Activated effector memory CD4-positive, alpha-beta T cell treated with Interleukin-2 at 50 U/mL for 16 hours (primary cell): ENCODE results near the gene DYNLL1.
"Not testable (repeated sequence)": the region's sequence is repeated elsewhere in the genome, so short reads cannot be mapped to it uniquely, and the experiment has no call there.

ENCODE experiments used
- DNase-seq: peaks from one replicate; pipeline ENCODE4 v3.0.0-alpha.2; 2020

The DYNLL1 gene

GRCh38 chr12:120495731-120496412 lies at the start of gene DYNLL1:
TSS of gene DYNLL1 (plus strand) at chr12:120496113. CDS start at chr12:120496422, 309 bp downstream.
- DNase-seq = peak; percentile 96

- DNase-seq = not testable (repeated sequence)
Measured at GRCh38 chr12:120446844-120447178, 49.1 kb upstream of the DYNLL1 start.

DNA sequence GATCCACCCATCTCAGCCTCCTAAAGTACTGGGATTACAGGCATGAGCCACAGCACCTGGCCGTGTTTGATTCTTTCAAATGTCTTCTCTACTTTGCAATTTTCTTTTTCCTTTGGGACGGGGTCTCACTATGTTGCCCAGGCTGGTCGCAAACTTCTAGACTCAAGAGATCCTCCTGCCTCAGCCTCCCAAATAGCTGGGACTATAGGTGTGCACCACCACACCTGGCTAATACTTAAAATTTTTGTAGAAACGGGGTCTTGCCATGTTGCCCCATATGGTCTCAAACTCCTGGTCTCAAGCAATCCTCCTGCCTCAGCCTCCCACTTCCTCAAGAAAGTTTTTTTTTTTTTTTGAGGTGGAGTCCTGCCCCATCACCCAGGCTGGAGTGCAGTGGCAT lies 47.9 kb upstream of the DYNLL1 start:
- no peak for DNase-seq

DNA sequence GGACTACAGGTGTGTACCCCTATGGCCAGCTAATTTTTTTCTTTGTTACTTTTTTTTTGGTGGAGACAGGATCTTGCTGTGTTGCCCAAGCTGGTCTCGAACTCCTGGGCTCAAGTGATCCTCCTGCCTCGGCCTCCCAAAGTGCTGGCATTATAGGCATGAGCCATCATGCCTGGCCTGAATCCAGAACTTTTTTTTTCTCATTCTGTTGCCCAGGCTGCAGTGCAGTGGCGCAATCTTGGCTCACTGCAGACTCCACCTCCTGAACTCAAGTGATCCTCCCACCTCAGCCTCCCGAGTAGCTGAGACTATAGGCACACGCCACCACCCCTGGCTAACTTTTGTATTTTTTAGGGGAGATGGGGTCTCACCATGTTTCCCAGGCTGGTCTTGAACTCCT lies 43.4 kb upstream of the DYNLL1 start:
- not testable (repeated sequence) for DNase-seq

- no peak for DNase-seq
Measured at GRCh38 chr12:120453060-120453750, 42.7 kb upstream of the DYNLL1 start.

DNA sequence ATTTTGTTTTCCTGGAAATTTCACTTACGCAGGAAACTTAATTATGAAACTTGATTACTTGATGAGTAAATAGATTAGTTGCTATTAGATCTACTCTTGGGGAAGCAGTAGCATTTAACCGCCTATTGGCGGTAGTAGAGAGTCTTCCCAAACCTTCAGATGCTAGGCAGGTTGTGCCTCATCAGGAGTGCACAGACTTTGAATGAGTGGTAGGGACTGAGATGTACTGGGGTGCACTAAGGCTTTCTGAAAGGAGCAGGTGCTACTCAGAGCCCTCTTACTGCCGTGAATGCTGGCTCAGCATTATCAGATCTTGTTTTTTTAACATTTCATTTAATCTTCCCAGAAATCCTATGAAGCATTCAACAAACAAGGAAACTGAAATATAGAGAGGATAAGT lies 41.9 kb upstream of the DYNLL1 start:
- no peak for DNase-seq

GRCh38 chr12:120455302-120455701 lies 40.6 kb upstream of the DYNLL1 start:
- no peak for DNase-seq

DNA sequence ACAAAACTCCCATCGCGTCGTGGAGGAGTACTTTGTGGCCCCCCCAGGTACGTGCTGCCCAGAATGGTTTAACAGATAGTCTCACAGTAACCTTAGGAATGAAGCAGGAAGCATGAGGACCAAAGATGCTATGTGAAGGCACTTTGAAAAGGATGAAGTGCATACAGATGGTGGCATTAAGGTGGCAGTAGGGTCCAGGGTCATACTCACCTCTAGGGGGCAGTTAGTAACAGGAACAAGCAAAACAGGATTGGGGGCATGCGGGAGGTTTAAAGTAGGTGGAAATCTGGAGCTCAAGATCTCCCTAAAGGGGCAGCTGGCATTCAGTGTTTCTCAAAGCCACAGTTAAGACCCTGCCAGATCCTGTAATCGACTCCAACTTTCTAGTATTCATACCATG lies 38.8 kb upstream of the DYNLL1 start:
- no peak for DNase-seq

- DNase-seq = no peak
Measured at GRCh38 chr12:120460157-120460556, 35.8 kb upstream of the DYNLL1 start.

GRCh38 chr12:120462099-120462640 lies 33.7 kb upstream of the DYNLL1 start:
- no peak for DNase-seq

GRCh38 chr12:120463712-120464111 lies 32.2 kb upstream of the DYNLL1 start:
- no peak for DNase-seq

GRCh38 chr12:120465756-120466155 lies 30.2 kb upstream of the DYNLL1 start:
- no peak for DNase-seq

DNA sequence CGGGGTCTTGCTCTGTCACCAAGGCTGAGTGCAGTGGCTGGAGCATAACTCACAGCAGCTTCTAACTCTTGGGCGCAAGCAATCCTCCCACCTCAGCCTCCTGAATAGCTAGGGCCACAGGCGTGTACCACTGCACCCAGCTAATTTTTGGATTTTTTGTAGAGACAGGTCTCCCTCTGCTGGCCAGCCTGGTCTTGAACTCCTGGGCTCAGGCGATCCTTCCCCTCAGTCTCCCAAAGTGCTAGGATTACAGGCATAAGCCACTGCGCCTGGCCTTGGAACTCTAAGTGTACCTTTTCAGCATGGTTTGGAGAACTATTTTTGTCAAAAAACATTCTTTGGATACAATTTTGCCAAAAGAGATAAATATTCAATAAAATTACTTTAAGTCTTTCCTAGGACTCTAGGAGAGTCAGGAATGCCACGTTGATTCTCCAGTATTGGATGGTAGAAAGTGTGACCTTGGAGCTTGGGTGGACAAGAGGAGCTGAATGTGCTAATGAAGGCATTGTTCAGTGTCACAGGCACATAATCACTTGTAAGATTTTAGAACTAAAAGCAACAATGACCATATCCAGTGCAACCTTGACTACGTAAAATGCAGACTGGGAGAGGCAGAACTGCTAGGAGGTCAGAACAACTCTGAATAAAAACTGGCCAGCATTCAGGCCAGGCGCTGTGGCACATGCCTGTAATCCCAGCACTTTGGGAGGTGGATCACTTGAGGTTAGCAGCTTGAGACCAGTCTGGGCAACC lies 29.2 kb upstream of the DYNLL1 start:
- DNase-seq = peak; percentile 19

DNA sequence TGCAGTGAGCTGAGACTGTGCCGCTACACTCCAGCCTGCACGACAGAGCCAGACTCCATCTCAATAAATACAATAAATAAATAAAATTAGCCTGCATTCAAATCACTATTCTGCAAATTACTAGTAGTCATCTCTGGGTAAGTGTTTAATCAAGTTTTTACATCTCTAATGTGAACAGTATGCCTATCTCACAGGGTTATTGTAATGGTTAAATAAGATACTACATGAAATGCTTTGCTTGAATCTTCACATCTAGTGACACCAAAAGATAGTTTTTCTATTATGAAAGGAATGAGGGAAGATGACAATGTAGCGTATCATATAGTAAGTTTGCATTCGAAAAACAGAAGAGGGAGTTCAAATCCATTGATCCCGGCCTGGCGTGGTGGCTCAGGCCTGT lies 28.5 kb upstream of the DYNLL1 start:
- DNase-seq = no peak

DNA sequence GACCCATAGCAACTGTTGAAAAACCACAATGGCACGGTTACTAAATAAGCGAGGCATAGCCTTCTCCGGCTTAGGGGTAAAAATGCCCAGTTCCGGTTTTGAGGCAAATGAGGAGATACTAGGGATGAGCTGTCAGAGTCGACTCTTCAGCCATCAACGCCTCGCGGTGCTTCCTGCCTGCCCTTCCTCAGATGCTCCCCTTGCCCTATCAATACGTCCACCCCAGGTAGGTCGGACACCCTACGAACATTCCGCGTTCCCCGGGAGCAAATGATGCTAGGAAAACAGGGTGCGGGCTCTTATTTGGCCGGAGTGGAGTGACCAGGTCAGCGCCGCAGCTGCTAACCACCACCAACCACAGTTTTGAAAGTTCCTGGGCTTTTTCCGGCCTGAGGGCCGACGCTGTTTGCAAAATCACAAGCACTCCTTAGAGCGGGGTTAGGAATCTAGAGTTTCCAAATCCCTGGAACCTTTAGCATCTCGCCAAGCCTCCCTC lies 27.5 kb upstream of the DYNLL1 start:
- DNase-seq = no peak

DNA sequence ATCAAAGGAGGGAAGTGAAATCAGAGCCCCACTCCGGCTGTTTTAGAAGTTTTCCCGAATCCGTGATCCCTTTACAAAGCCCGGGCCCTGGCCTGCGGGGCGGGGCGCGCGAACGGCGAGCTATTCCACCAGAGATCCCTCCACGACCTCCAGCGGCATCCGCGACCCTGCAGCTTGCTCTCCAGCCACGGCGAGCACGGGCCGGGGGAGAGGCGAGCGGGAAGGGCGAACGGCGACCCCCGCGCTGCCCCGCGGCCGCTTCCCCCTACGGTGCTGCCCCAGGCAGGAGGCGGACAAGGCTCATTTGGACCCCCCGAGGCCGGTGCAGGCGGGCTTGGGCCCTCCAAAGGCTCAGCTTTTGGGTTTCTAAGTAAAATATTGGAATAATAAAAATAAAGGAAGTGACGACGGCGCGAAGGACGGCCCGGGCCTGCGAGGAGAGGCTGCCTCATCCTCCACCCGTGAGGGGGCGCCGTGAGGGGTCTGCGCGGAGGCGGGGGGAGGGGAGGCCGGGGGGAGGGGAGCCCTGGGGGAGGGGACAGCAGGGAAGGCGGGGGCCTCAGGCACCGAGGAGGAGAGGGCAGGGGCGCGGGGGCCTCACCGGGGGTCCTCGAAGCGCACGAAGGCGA lies 27.0 kb upstream of the DYNLL1 start:
- no peak for DNase-seq

- DNase-seq = peak; percentile 95
Measured at GRCh38 chr12:120469450-120470149, 26.3 kb upstream of the DYNLL1 start, which contains the start of gene SRSF9. TSS of gene SRSF9 (minus strand) at chr12:120469748. CDS start at chr12:120469609, 139 bp downstream.

DNA sequence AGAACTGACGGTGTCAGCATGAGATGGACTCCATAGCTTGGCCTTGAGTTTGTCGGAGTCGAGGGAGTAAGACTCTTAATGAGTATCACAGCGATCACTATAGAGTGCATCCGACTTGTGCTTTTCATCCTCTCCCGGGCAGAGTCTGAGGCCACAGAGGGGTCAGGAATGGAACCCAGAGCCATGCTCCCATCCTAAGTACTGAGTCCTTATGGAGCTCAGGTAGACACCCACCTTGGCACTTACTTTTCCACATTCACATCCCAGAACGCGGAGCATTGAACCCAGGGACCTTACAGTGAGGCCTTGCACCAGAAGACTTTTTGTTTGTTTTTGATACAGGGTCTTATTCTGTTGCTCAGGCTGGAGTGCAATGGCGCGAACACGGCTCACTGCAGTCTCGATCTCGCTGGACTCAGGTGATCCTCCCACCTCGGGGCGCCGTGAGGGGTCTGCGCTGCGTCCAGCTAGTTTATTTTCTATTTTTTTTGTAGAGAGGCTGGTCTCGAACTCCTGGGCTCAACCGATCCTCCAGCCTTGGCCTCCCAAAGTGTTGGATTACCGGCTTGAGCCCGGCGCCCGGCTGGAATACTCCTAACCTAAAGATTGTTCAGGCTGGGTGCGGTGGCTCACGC lies 25.6 kb upstream of the DYNLL1 start:
- no peak for DNase-seq

DNA sequence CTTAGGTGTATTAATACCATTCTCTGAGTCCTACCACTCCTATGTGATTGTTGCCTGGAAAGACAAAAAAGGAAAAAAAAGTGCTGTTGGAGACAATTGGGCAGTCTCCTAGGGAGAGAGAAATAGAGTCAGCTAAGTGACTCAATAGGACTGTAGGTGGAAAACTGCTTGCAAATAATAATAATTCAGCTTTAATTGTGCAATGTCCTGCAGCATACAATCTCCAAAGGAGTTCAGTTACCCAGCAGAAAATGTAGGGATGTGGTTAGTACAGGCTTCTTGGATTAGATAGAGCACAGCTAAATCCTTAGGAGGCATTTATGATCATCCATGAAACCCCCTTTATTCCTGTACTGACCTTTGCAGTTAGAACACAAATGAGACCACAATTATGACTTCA lies 23.4 kb upstream of the DYNLL1 start:
- DNase-seq = no peak

GRCh38 chr12:120473807-120474615 lies 21.9 kb upstream of the DYNLL1 start:
- no peak for DNase-seq

GRCh38 chr12:120474616-120474960 lies 21.3 kb upstream of the DYNLL1 start:
- DNase-seq = no peak
